K562 (cell line): ENCODE results near the gene DPP3. TPM values are rescaled to one million over a fixed set of nuclear protein-coding genes. Genes with fewer than 3 reads are reported as not detected.
"Not testable (repeated sequence)": the region's sequence is repeated elsewhere in the genome, so short reads cannot be mapped to it uniquely, and the experiment has no call there.

Experiments used
- ADNP ChIP-seq: fragments of 200-800 bp; sonication (Bioruptor generic); IDR thresholded peaks from 2 replicates; pipeline ENCODE4 v1.6.1; 2016; ENCODE audit warnings: missing genetic modification characterization, missing compliant biosample characterization
- AFF1 ChIP-seq, 2 experiments: fragments of 450-650 bp; IDR thresholded peaks; 2 replicates each; pipeline ENCODE4 v1.6.1; 2018; ENCODE audit warnings: mild to moderate bottlenecking in 2 of 2, low read depth in 1 of 2; ENCODE audit not compliant: partially characterized antibody in 2 of 2
- ATF1 ChIP-seq, 2 experiments: fragments of 450-650 bp in 1 of 2; IDR thresholded peaks; 2 replicates each; pipeline ENCODE4 v1.6.1; 2016; ENCODE audit warnings: missing compliant biosample characterization in 1 of 2, missing genetic modification characterization in 1 of 2
- CEBPB ChIP-seq: fragments of 450-650 bp; IDR thresholded peaks from 2 replicates; pipeline ENCODE4 v1.6.1; 2016; ENCODE audit warnings: missing genetic modification characterization, missing compliant biosample characterization
- CTBP1 ChIP-seq: fragments of 450-650 bp; IDR thresholded peaks from 2 replicates; pipeline ENCODE4 v1.6.1; 2016; ENCODE audit warnings: borderline replicate concordance
- DPF2 ChIP-seq: fragments of 450-650 bp; IDR thresholded peaks from 2 replicates; pipeline ENCODE4 v1.6.1; 2016
- MAFF ChIP-seq: IDR thresholded peaks from 2 replicates; pipeline ENCODE4 v1.6.1; 2012; ENCODE audit warnings: low read length, improper control_type of control experiment
- MAFG ChIP-seq: fragments of 450-650 bp; conservative IDR thresholded peaks from 2 replicates; pipeline ENCODE4 v1.6.1; 2016; ENCODE audit warnings: missing genetic modification characterization, missing compliant biosample characterization
- MAFK ChIP-seq: IDR thresholded peaks from 2 replicates; pipeline ENCODE4 v1.6.1; 2011; ENCODE audit warnings: low read length, improper control_type of control experiment
- NFE2L1 ChIP-seq: fragments of 450-650 bp; IDR thresholded peaks from 2 replicates; pipeline ENCODE4 v1.6.1; 2016; ENCODE audit warnings: missing genetic modification characterization, low read depth, mild to moderate bottlenecking, missing compliant biosample characterization, moderate library complexity, borderline replicate concordance
- NRF1 ChIP-seq, 2 experiments: fragments of 450-650 bp; IDR thresholded peaks in 1 of 2; conservative IDR thresholded peaks in 1 of 2; 2 replicates each; pipeline ENCODE4 v1.6.1; 2014; ENCODE audit warnings: mild to moderate bottlenecking in 2 of 2
- POLR2H ChIP-seq: IDR thresholded peaks from 2 replicates; pipeline ENCODE4 v1.6.1; 2016; ENCODE audit warnings: missing genetic modification characterization, low read depth, mild to moderate bottlenecking, control low read depth, missing compliant biosample characterization, moderate library complexity
- REST ChIP-seq, 2 experiments: fragments of 450-650 bp; formaldehyde crosslinking in 1 of 2; IDR thresholded peaks; 2 replicates each; pipeline versions ENCODE4 v1.4.0 to v1.6.1; 2014 to 2020; ENCODE audit warnings: mild to moderate bottlenecking in 2 of 2, borderline replicate concordance in 1 of 2, low read depth in 1 of 2
- ZNF316 ChIP-seq: fragments of 450-650 bp; IDR thresholded peaks from 2 replicates; pipeline ENCODE4 v1.6.1; 2016
- polyA plus RNA-seq, 8 experiments: library from polyadenylated mRNA; depleted of rRNA in 4 of 8; stranded (reverse) in 5 of 8; unstranded in 3 of 8; fragments of >200 nt; fragmentation: Nextera tagmentation in 2 of 8; fragmentation: Illumina TruSeq in 1 of 8; extraction: Ambion mirVana in 2 of 8; extraction: Trizol in 1 of 8; gene quantifications; 2 replicates each; pipeline versions ENCODE4 v1.2.1 to v1.2.3, GENCODE V29; 2011 to 2014; ENCODE audit warnings: inconsistent platforms in 1 of 8, missing spikeins in 1 of 8
- total RNA-seq, 7 experiments: library from RNA; depleted of rRNA in 6 of 7; stranded (reverse); fragments of >200 nt in 6 of 7; fragmentation: Illumina TruSeq in 2 of 7; extraction: Trizol in 2 of 7; gene quantifications; 2 replicates each; pipeline versions ENCODE4 v1.2.1 to v1.2.3, GENCODE V29; 2011 to 2021; ENCODE audit warnings: low replicate concordance in 1 of 7

DPP3 gene
- total and polyA plus RNA-seq, 9 of the 15 experiments (the other 6 are each of a cell fraction or from before 2014, with no cell fraction given) = 3.7 to 69.2 (median 43.3) TPM

GRCh38 chr11:66431871-66432329, 48.3 kb upstream of the DPP3 start (continued):
- TF ChIP-seq DPF2 (peak; percentile 43; the same call in 1 of the 2 replicates), MAFK (peak; percentile 48; the same call in 1 of the 2 replicates), NRF1 (conservative IDR thresholded peaks at IDR 0.05 in 1 of 2, IDR thresholded peaks at IDR 0.05 in 1 of 2) (peak; percentile 41 to 54; a peak in 2 of 4 replicates), CEBPB (tag) (peak; percentile 51; the same call in 1 of the 2 replicates), CTBP1 (peak; percentile 70), NFE2L1 (tag) (peak; percentile 50; the same call in 1 of the 2 replicates), MAFF (peak; percentile 45; the same call in 1 of the 2 replicates), ATF1 (tag; IDR thresholded peaks at IDR 0.05) (0 out of 2 replicates have a peak, but pooled peaks have one; percentile 18), MAFG (tag) (peak; percentile 86), REST (IDR thresholded peaks at IDR 0.05; ENCODE audit: borderline replicate concordance) (peak; percentile 23; the same call in 1 of the 2 replicates), ADNP (tag) (peak; percentile 70; the same call in 1 of the 2 replicates), ZNF316 (peak; percentile 89), POLR2H (tag) (peak; percentile 97), AFF1 (IDR thresholded peaks at IDR 0.05; ENCODE audit: low read depth in 1 of 2, partially characterized antibody in 2 of 2) (peak in 1 of 2 experiments; percentile 23)
- TF ChIP-seq ATF1 (CRISPR knock-in tag; IDR thresholded peaks at IDR 0.05); REST (CRISPR knock-in tag; IDR thresholded peaks at IDR 0.05; ENCODE audit: low read depth): not testable (repeated sequence)
